AG09309 (cell line): ENCODE measurements around the gene COG7.

ENCODE experiments used
- DNase-seq: peaks from one replicate; pipeline ENCODE4 v3.0.0-alpha.2; 2010; ENCODE audit warnings: low read depth
- H3K4me3 ChIP-seq: 2 replicates; pipeline ENCODE4 v1.5.1; 2011; ENCODE audit warnings: mild to moderate bottlenecking, low read depth, low read length, moderate library complexity; ENCODE audit not compliant: control insufficient read depth
- CTCF ChIP-seq: IDR thresholded peaks from 2 replicates; pipeline ENCODE4 v1.5.1; 2011; ENCODE audit warnings: mild to moderate bottlenecking, low read depth, low read length, inconsistent platforms; ENCODE audit not compliant: insufficient read depth, control insufficient read depth; ENCODE audit errors: missing control alignments

Gene COG7

GRCh38 chr16:23433261-23433920 is 19.6 kb downstream of the COG7 start:
- TF ChIP-seq CTCF: no peak
- no peak overlapping the region for H3K4me3 ChIP-seq
- DNase-seq: no peak

DNA sequence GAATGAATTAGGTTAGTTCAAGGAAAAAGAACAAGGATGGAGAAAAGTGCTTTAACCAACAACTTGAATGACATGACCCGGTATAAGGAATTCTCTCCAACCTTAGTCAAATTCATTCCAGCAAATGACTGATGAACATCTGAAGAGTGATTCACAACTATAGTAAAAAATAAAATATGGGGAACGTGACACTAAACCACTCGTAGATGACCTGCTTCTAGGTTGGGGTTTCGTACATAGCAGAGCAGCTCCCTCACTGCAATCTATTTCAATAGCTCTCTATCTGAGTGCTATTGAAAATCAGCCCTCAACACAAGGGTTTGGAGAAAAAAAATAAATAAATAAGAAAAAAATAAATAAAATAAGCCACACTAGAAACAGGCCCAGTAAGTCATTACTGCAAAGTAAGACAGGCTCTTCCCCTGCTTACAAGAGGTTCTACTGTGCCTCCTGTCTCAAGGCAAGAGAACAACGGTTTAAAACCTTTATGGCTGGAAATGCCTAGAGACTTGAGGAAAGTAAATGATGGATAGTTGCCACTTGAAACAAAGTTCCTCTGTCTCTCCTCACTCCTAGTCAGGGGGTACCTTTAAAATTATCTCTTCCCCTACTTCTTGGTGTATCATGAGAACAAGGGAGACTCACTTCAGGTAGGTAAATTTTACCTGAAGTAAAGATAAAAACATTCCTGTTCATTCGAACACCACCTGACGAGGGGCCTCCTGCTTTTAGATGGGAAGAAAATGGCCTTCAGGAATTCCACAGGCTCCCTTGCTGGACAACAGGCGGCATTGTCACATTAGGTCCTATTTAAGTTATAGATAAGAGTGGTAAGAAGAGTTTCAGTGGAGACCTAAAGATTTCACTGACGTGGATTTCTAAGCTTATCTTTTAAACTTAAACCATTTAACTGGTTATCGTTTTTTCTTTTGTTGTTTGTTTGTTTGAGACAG is 20.5 kb downstream of the COG7 start:
- TF ChIP-seq CTCF: peak; percentile 30
- no peak overlapping the region for H3K4me3 ChIP-seq
- DNase-seq: no peak

DNA sequence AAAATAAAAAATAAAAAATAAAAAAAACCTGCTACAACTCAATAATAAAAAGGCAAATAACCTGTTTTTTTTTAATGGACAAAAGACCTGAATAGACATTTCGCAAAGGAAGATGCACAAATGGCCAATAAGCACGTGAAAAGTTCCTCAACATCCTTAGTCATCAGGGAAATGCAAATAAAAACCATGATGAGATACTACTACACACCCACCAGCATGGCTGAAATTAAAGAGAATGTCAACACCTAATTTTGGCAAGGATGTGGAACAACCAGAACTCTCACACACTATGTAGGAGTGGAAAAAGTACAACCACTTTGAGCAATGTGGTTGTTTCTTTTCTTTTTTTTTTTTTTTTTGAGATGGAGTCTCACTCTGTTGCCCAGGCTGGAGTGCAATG is 24.6 kb downstream of the COG7 start:
- no peak for DNase-seq
- TF ChIP-seq CTCF: no peak

GRCh38 chr16:23424292-23424958 is 28.6 kb downstream of the COG7 start:
- TF ChIP-seq CTCF: no peak

More for the DNA sequence above, 24.6 kb downstream of the COG7 start:
- no peak overlapping the region for H3K4me3 ChIP-seq

DNA sequence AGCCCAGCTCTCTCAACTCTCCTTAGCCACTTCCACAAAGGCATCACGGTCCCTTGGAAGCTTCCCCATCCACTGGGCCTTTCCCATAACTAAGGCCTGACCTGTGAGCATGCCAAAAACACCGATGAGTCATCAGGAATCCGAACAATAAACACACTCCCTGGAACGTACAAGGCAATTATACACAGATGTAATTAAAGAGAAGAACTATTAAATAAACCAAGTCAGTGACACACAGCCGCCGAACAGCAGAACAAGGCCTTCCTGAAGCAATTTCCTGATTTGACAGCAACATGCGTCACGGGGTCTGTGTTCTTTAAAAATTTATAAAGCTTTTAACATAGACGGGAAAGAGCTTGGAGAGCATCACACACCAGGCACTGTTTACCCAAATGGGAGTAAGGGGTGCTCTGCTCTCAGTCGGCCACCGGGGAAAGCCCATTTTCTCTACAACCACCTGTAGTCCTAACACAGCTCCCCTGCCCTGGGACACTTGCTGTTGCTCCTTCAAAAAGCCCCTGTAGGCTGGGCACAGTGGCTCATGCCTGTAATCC is 29.4 kb downstream of the COG7 start:
- DNase-seq: peak; percentile 93
- no peak overlapping the region for H3K4me3 ChIP-seq
- TF ChIP-seq CTCF: no peak

More at GRCh38 chr16:23424292-23424958, 28.6 kb downstream of the COG7 start:
- H3K4me3 ChIP-seq: no peak overlapping the region
- no peak for DNase-seq

- no peak for TF ChIP-seq CTCF
- H3K4me3 ChIP-seq: no peak overlapping the region
- no peak for DNase-seq
Measured at GRCh38 chr16:23420011-23420410, 33.0 kb downstream of the COG7 start.
